ENCODE measurements around the gene CCDC93.
"Not testable (repeated sequence)": the region's sequence is repeated elsewhere in the genome, so short reads cannot be mapped to it uniquely, and the experiment has no call there.

The CCDC93 gene

DNA sequence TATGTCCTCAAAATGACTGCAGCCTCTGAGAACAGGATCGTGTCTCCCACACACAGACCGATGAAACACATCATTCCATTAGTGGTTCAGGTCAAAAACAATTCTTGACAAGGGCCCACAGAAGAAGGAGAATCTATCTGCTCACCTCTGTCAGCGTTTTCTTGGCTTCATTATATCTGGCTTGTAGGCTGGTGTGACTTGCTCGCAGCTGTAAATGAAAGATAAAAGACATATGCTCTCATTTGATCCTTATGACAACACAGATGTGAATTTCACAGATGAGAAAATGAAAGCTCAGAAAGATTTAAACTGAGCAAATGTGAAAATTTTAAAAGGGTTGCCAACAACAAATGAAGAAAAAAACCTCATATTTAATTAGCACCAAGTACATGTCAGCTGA, 61.6 kb downstream of the CCDC93 start:
- DNase-seq, result no peak

GRCh38 chr2:117949806-117950205, 64.1 kb downstream of the CCDC93 start:
- no peak for DNase-seq

DNA sequence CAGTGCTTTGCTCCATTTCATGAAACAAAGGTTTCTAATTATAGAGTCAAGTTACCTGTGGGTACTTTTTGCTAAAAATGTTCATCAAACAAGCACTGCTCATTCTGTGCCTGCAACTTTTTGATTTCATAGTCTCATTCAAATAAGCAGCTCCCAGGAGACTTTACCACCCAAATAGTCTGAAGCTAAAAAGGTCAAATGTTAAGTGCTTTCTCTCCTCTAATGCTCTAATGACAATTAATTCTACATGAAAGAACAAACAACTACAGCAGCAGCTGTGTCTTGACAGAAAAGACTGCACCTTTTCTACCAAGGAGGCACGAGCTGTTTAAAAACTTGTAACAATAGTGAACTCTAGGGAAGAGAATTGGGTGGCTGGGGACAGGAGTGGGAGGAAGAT, 65.3 kb downstream of the CCDC93 start:
- no peak for DNase-seq

DNA sequence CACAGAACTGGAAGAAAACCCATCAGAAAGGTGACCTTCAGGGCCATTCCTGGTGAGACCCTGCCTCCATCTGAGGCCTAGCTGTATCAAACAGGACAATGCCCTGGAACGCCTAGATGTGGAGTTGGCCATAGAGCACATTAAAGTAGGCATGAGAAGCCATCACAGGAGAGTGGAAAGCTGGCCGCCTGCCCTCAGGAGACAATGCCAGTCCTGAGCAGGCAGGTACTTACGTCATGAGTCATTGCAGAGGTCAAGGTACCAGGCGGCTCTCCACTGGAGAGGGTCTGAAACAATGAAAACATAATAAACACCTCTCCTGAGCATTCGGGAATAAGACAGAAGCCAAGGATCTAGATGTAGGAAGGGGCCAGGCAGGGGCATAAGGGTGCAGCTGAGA, 68.6 kb downstream of the CCDC93 start:
- DNase-seq, result no peak

DNA sequence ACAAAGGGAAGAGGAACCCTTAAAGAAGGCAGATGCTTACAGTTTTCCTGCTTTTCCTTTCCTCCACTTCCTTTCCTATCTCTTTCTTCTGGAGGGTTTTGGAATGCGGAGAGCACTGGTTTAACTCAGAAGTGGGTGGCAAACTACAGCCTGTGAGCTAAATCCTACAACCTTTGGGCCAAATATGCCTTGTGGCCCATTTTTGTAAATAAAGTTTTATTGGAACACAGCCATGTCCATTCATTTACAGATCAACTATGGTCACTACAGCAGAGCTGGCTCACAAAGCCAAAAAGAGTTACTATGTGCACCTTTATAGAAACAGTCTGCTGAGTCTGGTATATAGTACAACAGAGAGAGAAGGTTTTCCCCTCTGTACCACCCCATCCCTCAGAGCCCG, 69.1 kb downstream of the CCDC93 start:
- DNase-seq, result no peak

DNA sequence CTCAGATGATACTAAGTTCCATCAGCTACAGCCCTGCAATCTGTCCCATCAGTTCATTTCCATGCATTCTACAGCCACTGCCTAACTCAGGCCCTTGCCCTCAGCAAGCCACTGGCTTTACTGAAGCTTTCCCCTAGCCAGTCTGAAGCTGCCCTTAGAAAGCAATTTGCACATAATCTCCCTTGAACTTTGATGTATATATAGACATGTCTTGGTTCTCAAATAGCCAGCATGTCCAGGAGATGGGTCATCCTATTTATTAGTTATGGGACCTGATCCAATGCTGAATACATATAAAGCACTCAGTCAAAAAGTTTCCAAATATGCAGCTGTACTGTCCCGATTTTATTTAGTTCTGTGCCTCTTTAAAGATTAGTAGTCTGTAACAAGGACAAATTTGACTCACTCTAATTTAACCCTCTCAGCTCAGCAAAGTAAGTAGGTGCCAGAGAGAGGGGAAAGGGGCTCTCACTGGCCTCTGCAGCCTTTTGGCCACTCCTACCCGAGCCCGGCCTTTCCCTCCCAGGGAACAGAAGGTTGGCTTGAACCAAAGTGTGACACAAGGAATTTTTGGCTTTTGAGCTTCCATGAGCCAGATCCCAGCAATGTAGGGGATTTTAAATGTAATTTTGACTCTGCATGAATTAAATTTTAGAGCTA, 70.7 kb downstream of the CCDC93 start:
- DNase-seq, result no peak

DNA sequence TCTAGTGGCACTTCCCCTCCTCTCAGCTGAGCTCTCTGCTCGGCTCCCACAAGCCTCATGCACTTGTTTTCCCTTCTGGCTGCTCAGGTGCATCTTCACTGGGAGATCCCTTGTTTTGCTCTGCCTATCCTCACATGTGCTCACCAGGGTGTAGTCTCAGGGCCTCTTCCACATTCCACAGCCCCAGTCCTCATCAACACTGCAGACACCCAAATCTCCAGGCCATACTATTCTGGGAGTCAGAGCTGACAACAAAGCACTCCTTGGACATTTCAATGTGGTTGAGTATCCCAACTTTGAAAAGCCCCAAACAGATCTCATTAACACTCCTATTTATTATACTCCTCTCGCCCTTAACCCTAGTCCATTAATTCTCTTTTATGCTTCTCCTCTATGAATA, 71.3 kb downstream of the CCDC93 start:
- DNase-seq, result no peak

DNA sequence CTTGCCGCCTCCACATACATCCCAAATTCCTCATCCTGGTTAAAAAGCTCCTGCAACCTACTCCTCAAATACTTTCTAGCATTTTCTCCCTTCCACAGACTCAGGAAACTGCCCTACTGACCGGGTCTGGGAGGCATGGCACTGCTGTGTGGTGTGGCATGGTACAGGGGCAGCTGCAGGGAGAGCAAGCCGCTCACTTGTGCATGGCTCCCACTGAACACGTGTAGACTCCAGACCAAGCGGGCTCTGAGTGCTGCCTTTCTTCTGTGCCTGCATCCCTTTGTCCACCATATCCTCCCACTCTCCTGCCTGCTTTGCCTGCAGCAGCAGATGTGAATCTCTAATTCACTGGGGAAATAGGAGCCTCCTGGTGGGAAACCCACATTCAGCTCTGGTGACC, 72.2 kb downstream of the CCDC93 start:
- DNase-seq, result no peak

DNA sequence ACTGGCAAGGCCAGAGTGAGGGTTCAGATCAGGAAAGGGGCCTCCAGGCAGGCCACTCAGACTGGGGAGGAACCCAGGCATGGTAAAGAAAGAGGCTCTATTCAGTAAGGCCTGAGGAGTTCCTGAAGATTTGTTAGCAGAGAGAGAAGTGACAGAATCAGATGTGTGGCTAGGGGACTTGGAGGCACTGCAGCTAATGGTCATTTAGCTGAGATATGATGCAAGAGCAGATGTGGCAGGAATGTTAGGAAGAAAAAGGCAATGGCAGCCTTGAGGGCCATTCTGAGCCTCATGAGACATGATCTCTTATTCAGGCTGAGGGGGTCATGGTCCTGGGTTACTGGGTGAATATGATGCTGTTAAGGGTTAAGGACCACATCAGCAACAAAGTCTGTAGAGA, 73.4 kb downstream of the CCDC93 start:
- DNase-seq, result no peak

DNA sequence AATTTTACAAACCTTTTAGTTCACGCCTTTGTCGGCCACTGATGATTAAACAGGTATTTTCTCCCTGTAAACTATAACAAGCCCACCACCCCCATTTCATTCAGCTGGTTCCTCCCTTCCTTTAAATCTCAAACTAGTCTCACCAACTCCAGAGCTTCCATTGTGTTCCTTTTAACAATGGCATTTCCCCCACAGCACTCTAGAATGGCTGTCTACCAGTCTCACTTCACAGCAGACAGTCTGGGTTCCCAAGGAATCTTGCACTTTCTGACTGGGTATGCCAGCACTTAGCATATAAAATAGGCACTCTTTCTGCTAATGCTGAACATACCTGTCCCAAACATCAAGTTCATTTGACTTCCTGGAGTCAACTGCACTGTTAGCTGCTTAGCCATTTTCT, 75.3 kb downstream of the CCDC93 start:
- DNase-seq, result no peak

- no peak for DNase-seq
Measured at GRCh38 chr2:117936871-117937428, 76.9 kb downstream of the CCDC93 start.

DNA sequence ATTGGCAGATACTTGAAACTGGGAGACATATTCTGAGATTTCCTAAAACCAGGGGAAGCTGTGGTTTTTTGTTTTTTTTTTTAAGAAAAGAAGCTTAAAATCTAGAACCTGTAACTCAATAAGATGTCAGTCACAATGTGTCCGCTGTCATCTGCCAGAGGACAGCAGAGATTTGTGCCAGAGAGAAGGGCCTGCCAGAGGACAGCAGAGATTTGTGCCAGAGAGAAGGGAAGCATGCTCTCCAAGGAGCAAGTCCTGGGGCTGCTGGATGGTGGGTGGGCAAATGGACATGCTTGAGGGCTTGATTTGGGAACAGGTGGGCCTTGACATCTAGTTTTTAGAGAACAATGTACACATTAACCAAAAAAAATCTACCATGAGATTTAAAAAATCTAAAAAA, 77.9 kb downstream of the CCDC93 start:
- DNase-seq, result no peak

- no peak for DNase-seq
Measured at GRCh38 chr2:117935456-117935855, 78.4 kb downstream of the CCDC93 start.

- DNase-seq, result no peak
Measured at GRCh38 chr2:117933884-117934354, 80.0 kb downstream of the CCDC93 start.

GRCh38 chr2:117931978-117932377, 81.9 kb downstream of the CCDC93 start:
- DNase-seq, result no peak

GRCh38 chr2:117931266-117931665, 82.6 kb downstream of the CCDC93 start:
- no peak for DNase-seq

DNA sequence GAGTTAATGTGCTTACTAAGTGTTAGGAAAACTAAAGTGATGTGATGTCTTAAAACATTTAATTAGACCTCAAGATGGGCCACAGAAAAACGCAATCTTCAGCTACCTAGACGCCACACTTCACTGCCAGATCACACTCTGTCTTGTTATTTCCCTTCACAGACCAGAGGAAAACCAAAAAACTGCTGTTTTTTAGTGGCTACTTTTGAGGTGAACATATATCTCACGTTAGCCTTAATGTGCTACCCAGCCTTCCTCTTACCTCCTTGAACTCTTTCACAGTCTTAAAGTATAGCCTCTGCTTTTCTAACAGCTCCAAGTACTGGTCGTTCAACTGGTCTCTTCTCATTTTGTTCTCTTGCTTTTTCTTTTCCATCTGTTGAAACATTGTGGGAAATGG, 83.1 kb downstream of the CCDC93 start:
- no peak for DNase-seq

GRCh38 chr2:117923471-117923870, 90.4 kb downstream of the CCDC93 start:
- DNase-seq, result not testable (repeated sequence)

DNA sequence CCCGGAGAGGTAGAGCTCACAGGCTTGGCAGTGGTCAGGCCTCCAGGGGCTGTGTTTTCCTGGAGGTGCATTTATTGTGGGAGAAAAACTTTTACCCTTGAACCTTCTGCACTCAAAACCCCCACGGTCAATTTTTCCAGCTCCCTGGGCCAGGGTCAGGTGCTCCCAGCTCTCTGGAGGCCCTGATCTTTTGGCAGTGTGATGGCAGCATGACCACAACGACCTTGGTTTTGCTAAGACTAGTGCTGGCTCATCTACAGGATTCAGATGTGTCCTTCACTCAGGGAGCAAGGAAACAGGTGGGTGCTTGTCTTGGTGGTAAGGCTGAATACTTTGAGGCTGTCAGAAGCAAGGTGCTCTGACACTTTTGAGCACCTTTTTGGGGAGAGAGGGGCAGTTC, 92.3 kb downstream of the CCDC93 start:
- no peak for DNase-seq

GRCh38 chr2:117918608-117919007, 95.3 kb downstream of the CCDC93 start:
- DNase-seq, result no peak

- DNase-seq, result no peak
Measured at GRCh38 chr2:117917223-117917917, 96.5 kb downstream of the CCDC93 start.

- no peak for DNase-seq
Measured at GRCh38 chr2:117902933-117903332, 110.9 kb downstream of the CCDC93 start.

GRCh38 chr2:117888897-117889296, 125.0 kb downstream of the CCDC93 start:
- no peak for DNase-seq

DNA sequence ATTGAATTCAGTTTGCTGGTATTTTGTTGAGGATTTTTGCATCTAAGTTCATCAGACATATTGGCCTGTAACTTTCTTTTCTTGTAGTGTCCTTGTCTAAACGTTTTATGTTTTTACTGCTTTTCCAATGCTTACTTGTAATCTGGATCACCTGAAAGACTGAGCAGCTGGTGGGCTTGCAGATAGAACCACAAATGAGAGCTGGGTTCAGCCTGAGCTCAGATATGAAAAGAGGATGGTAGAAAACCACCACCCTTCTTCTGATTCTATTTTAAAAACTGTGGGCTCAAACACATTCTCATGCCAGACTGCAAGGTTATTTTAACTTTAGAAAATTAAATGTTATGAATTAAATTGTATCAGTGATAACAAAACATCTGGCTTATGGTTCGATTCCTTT, 128.6 kb downstream of the CCDC93 start:
- DNase-seq, result no peak

DNA sequence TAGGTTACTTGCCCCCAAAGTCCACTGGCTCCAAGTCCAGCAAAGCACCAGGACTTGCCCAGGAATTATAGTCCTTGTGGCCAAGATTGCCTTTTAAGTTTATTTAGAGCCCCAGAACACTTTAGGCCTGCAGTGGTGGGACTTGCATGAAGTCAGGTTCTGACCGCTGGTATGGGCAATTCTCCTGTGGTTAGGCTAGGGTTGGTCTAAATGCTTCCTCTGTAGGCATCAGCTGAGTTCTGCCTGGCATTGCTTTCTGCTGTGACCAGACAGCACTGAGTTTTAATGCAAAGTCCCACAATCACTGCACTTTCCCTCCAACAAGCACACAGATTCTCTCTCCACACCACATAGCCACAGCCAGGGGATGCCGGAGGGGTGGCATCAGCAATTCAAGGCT, 134.9 kb downstream of the CCDC93 start:
- no peak for DNase-seq
